Measurements from ENCODE around the gene PCOLCE2. TPM values are rescaled to one million over a fixed set of nuclear protein-coding genes. Genes with fewer than 3 reads are reported as not detected.
A peak's percentile ranks its signal among the peaks of the same experiment; 100 is the strongest.

The PCOLCE2 gene
- polyA plus RNA-seq, 5 donors, result 2.0 to 5.8 (median 3.1) TPM

DNA sequence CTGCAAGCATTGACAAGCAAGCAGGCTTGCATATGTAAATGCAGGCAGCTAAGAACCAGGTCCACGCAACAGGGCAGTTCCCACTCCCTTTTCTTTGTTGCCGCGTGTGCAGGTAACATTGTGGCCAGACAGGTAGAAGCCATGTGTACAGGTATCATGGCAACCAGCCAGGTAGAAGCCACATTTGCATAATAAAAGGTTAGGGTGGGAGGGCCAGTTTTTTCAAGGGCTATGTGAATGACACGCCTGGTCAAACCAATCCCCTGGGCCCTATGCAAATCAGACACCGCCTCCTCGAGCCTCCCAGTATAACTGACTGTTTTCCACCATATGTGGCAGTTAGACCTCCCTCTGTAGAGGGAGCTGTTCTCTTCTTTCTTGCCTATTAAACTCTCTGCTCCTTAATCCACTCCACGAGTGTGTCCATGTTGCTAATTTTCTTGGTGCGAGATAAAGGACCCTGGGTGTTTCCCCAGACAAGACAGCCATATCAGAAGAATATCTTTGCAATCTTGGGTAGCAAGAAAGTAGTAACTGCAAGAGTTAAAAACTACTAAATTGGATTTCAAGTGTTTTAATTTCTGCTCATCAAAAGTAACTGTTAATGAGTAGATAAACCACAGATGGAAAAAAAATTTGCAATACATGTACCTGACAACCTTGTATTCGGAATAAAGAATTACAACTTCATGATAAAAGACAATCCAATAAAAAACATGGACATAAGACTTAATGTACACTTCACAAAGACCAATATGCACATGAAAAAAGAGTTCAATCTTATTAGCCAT is 21.8 kb downstream of the PCOLCE2 start:
- no peak for DNase-seq

DNA sequence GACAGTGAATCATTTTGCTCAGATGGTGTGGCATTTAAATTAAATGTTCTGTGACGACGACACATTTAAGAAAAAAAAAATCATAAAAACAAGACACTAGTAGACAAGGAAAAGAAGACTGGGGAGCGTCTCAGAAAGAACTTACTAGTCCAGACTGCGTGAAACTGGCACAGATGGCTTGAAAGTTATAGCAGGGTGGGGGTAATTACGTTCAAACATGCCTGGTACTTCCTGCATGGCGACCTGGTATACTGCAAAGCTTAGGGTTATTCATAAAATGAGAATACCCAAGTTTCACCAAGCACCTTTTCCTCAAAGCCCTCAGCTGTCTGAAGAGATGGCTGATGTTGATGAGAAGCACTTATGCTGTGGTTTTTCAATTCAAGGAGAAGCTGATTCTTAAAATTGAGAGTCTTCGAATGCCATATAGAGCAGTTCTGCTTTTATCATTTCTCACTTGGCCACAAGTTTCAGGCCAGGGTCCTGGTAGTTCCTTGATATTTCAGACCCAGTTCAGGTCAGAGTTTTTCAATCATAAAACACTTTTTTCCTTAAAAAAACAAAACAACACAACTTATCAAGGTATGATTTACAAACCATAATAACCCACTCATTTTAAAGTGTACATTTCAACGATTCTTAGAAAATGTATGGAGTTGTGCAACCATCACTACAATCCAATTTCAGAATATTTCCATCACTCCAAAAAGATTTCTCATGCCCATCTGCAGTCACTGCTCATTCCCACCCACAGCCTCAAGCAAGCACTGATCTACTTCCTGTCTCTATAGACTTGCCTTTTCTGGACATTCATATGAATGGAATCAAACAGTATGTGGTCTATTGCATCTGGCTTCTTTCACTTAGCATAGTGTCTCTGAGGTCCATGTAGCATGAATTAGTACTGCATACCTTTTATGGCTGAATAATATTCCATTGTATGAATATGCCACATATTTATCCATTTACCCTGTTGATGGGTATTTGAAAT is 24.7 kb downstream of the PCOLCE2 start:
- DNase-seq, result no peak

DNA sequence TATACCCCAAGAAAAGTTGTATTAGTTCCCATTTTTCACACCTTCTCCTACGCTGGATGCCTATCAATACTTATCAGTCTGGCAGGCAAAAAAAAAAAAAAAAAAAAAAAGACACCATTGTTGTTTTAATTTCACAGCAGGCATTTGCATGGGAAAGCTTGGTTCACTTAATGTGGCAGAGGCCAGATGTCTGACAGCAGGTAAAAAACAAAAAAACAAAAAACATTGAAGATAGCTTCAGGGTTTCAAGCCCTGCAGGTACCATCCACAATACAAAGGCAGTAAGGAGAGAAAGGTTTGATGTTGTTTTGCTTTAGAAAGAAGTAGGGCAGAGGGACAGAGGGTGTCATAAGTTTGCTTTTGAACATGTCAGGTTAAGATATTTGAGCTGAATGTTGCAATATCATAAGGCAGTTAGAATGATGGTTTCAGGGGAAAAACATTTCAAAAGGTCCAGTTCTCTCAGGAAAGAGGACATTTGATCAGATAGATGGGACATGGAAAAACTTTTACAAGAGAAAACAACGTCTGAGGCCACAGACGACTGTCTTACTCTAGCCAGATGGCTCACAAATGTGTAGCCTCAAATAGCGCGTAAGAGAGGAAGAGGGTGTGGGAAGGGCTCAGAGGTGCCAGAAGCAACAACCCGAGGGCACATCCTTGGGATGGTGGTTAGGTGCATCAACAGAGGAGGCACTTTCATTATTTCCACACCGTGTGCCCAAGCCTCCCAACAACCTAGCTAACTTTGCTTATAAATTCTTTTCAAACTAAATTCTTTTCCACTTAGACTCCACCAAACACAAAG is 25.7 kb downstream of the PCOLCE2 start:
- no peak for DNase-seq

DNA sequence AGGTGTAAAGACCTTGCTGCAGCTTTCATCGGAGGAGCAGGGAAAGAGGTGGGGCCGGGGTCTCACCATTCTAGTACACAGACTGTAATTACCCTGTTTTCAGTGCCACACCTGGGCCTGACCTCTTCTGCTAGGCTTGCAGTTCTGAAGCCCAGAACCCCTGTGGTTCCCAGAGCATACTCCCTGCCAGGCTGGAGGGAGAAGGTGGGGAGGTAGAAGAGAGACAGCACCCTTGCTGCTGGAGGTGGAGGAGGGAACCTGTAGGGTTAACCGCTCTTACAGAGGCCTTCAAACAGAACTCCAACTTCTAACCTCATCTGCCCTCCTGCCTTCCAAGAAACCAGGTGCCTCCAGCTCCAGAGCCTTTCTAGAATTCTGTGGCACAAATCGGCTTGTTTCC is 27.0 kb downstream of the PCOLCE2 start:
- DNase-seq, result no peak

DNA sequence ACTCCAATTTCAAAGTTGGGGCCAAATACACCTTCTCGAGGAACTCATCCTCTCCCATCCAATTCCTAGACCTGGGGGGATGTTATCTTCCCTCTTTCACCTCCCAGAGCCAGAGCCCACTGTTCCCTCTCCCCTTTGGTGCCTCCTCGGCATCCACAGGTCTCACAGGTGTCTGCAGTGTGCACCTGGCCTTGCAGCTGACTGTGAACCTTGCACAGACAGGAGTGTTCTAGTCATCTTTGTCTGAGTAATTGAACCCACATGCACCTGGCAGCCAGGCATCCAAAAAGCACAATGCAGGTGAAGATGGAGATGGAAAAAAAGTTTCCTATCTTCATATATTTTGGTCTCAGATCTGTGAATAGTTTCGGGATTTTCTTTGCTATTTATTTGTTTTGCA is 30.8 kb downstream of the PCOLCE2 start:
- no peak for DNase-seq

DNA sequence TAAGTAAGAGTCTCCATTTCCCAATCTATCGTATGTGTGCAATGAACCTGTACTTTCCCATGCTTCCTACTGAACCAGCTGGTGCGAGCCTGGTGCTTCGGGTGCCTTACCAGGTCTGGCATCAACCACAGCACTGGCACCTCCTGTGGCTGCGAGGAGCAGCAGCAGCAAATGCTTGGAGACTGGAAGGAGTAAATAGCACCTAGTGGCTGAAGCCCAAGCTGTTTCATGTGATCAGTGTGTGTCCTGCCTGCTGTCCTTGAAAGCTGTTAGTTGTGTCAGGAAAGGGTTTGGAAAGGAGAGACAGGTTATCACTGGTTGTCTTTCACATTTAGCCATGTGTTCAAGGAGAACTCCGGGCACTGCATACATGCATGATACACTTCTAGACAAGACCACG is 31.8 kb downstream of the PCOLCE2 start:
- DNase-seq, result no peak

DNA sequence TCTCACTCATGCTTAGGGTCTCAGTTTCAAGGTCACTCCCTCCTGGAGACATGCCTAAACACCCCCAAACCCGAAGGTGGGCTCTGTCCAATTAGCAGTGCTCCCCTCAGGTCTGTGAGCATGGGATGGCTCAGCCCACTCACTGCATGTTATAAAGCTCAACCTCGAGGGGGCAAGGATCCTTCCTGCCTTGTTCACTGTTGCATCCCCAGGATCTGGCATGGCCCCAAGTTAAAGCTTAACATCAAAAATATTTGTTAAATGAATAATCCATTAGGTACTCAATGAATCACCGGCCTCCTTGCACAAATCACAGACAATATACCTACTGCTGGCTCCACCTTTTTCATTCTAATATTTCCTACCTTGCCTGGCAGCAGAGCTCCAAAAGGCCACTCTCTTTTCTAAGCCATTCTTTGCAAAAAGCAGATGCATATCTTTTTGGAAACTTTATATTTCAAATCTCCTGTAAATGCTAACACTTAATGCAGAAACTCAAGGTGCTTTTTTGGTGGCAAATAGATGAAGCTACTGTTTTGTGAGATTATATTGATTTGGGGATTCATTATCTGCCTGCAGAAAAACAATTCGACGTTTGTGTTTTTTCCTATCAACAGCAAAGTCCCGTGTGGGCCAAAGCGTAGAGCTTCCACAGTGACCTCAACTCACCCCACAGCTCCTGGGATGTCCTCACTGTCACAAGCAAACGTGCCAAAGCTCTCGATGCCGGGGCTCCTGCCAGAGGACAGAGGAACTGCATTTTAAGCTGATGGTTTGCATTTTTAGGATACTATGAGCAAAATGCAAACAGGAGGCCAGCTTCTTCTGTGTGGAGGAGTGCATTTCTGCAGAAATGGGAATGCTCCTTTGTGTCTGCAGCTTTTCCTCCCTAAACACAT is 35.4 kb downstream of the PCOLCE2 start:
- DNase-seq, result no peak

DNA sequence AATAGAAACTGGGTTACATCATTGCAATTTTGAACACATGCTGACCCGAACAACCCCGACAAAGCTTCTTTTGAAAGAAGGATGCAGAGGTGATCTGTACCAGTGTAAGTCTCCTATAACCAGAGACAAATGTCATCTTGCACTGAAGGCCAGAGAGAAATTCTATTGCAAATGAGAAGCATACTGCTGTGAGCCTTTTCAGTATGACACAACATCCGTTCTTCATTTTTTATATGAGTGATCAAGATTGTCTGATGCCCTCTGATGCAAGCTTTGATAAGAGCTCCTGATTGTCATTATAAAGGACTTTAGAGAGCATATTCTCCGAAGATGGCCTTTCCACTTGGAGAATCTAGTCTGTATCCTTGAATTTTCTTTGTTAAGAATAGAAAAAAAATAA is 36.9 kb downstream of the PCOLCE2 start:
- DNase-seq, result no peak

DNA sequence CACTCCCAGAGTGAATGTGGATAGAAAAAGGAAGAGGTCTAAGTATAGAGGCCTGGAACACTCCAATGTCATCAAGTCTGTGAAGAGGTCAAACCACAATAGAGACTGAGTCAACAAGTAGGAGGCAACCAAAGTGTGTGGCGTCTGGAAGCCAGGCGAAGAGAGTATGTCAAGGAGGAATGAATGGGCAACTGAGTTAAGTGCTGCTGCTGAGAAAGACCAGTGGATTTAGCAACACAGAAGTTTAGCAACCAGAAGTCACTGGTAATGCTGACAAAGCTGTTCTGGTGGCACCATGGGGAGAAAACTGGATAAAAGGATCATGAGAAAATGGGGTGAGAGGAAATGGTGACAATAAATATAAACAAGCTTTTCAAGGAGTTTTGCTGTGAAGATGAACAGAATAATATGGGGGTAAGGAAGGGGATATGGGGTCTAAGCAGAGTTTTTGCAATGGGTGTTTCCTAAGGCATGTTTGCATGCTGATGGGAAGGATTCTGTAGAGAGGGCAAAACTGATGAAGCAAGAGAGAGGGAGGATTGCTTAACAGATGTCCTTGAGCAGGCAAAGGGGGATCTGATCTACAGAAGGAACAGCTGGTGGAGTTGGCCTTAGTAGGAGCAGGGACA is 38.4 kb downstream of the PCOLCE2 start:
- no peak for DNase-seq

DNA sequence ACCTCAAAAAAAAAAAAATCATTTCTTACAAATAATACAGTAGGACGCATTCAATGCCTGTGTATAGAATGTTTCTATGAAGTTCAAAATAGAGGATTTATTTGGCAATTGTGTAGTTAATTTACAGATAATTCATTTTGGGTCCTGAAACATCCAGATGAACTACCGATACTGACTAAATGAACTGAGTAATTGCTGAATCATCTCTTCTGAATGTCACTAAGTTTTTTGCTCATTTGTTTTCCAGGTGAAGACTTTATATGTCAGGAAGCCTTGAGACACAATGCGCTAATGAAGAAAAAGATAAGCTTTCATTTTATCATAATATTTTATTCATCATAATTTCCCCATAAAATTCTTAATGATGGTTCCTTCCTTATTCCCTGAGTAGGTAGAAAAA is 39.7 kb downstream of the PCOLCE2 start:
- no peak for DNase-seq

DNA sequence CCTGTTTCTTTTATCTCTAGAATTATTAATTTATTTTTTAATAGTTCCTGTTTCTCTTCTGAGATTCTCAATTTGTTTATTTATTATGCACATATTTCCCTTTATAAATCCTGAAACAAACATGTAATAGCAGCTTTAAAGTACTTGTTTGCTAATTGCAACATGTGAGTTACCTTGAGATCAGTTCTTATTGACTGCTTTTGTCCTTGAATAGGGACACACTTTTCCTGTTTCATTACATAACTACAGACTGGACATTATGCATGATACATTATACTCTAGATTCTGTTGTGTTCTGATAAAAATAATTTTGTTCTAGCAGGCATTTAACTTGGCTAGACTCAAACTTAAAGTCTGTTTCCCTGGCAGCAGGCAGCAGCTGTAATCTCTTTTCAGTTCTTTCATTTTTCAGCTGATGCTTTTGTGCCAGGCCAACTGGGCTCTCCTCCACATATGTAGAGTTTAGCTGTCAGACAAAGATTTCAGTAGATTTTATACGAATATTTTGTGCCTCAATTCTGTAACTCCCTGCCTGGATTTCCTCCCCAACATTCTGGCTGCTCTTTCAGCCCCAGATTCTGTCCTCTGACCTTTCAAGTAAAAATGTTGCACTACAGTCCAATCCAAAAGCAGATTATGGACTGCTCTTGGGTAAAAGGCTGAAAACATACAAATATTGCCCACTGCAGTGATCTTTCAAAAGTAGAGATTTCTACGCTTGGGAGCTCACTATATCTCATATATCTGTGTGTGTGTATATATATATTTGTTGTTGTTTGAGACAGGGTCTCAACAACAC is 41.9 kb downstream of the PCOLCE2 start:
- DNase-seq, result no peak

DNA sequence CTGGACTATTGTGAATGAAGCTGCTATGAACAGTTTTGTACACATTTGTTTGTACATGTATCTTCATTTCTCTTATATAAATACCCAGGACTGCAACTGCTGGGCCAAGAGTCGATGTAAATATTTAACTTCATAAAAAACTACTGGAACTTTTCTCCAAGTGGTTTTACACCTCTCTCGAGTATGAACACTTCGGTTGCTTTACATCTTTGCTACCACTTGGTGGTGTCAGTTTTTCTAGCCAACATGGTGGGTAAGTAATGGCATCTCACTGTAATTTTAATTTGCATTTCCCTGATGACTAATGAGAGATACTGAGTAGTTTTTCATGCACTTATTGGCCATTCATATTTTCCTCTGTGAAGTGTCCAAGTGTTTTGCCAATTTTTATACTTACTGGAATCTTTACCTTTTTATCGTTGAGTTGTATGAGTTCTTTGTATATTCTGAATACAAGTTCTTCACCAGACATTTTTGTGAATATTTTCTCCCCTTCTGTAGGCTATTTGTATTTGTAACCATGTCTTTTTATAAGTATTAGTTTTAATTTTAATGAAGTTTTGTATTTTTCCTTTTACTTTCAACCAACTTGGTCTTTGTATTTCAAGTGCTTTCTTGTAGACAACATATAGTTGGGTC is 44.4 kb downstream of the PCOLCE2 start:
- no peak for DNase-seq

DNA sequence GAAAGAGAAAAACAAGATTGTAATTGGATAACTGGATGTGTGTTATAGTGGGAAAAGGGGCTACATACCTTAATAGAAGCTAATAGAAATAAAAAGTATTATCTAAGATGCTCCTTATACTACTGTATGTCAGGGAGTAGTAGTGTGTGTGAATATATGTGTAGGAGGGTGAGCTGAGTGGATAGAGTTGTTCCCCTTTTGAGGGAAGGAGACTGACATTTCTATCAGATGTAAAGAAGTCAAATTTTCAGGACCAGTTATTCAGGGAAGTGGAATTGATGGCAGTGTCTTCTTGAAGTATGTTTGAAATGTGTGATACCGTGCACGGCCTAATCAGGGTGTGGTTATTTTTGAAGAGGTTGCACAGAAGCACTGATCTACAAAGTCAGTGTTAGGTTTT is 49.1 kb downstream of the PCOLCE2 start:
- no peak for DNase-seq

DNA sequence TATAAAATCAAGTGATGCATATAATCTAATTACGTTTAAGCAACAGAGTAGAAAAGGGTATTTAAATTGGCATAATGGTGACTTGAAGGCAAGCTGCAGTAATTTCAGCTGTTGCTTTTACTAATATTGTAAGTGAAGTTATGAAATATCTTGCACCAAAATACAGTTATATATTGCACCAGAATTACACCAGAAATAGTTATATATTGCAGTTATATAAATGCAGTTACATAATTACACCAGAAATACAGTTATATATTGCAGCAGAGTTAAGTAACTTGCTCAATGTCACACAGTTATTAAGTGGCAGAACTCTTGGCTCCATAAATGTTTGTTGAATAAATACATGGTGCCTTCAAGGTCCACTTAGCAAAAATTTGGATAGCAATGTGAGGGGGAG is 51.4 kb downstream of the PCOLCE2 start:
- DNase-seq, result no peak

DNA sequence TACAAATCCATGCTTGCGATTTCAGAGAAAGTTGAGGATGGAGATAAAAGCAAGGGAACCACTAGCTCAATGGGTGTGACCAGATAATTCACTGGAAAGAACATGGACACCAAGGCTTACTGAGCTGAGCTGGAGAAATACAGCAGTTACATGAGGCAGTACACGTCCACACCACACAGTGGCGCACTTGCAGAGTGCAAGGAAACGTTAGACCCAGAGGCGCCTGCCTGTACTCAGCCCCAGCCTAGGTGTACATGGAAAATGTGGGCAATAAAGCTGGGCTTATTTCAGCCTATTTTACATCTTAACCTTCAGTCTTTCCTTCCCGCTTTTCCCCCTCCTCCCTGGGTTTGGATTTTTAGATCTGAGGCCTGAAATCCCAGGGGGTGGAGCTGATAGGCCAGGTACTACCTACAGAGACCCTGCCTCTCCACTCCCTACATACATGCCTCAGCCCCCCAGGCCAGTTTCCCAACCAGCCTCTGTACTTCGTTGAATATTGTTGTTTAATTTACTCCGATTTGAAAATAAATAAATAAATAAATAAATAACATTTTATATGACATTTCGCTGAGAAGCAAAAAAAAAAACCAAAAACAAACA is 60.1 kb downstream of the PCOLCE2 start:
- peak; percentile 61 to 71 for DNase-seq

DNA sequence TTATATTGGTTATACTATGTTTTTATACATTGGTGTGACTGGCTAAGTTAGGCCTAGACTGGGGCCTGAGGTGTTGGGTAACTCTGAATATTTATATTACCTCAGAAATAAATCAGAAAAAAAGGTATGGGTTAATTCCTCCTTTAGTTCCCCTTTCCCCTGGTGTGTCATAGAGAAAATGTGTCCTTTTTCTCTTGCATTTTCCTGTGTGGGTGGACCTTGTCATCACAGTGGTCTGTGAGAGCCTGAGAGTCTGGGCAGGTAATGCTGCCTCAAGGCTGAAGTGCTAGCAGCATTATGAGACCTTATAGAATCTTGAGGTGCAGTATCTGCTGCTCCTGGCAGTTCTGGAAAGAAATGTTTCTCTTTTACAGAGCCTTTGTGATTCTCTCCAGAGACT is 69.7 kb downstream of the PCOLCE2 start:
- no peak for DNase-seq

DNA sequence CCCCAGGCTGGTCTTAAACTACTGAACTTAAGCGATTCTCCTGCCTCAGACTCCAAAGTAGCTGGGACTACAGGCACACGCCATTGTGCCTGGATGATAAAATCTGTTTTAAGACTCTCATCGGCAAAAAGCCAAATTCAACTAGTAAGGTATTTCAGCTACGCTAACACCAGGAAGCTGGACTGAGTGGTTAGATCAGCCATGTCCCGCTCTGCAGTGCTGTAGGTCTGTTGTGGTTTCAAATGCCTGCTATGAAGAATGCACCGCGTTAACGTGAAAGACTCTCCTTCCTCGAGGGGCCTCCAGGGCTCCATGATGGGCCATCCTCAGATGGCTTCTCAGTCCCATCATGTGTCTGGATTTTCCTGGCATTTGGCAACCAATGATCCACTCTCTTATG is 70.2 kb downstream of the PCOLCE2 start:
- DNase-seq, result no peak

DNA sequence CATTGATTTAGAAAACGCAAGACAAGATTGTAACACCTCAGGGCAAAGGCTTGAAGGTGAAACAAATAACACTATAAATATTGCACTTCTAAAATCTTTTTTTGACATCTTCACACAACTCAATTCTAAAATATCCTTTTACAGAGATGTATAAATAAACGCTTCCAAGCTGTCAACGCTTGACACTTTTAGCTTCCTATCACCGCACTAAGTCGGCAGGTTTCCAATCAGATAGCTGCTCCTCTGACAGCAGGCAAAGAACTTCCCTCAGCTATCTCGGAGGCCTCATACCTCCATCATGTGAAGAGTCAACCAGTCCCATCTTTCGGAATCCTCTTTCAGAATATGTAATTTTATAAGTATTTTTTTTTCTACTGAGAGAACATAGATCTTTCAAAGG is 71.0 kb downstream of the PCOLCE2 start:
- no peak for DNase-seq

DNA sequence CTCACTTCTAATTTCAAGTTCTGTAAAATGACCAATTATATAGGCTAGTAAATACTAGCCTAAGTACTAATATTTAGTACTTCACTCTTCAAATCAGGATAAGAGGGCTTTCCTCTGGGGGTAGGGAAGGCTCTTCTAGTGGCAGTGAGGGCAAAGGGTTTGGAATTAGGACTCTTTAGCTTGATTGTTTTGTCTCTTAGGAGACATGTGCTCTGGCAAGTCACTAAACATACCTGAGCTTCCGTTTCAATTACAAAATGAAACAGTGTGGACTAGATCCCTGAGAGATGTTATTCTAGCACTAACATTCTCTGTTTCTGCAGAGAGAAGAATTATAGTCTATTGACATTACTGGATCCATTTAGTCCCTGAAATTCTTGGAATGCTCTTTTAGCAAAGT is 71.5 kb downstream of the PCOLCE2 start:
- no peak for DNase-seq
